DOHH2 (cell line): ENCODE results near the gene PITRM1.

Source experiments
- H3F3A ChIP-seq: fragments of 200-600 bp; sonication (generic), shearing (Covaris generic); 2 replicates; pipeline ENCODE4 v1.6.0; 2016; ENCODE audit warnings: antibody characterized with exemption, mild to moderate bottlenecking; ENCODE audit not compliant: control insufficient read depth, insufficient read depth
- H3K27ac ChIP-seq: fragments of 200-600 bp; sonication (generic); 2 replicates; pipeline ENCODE4 v1.5.1; 2014; ENCODE audit warnings: low read depth, mild to moderate bottlenecking, low read length, moderate library complexity
- H3K27me3 ChIP-seq: fragments of 200-600 bp; sonication (generic); 2 replicates; pipeline ENCODE4 v1.6.1; 2014; ENCODE audit warnings: mild to moderate bottlenecking, low read length, mixed read lengths; ENCODE audit not compliant: control insufficient read depth
- H3K36me3 ChIP-seq: fragments of 200-600 bp; sonication (generic); 2 replicates; pipeline ENCODE4 v1.6.1; 2014; ENCODE audit warnings: mild to moderate bottlenecking, low read length, moderate library complexity, mixed read lengths; ENCODE audit not compliant: control insufficient read depth
- H3K4me1 ChIP-seq: fragments of 200-600 bp; sonication (generic); 2 replicates; pipeline ENCODE4 v1.6.1; 2014; ENCODE audit warnings: mild to moderate bottlenecking, low read length, mixed read lengths; ENCODE audit not compliant: control insufficient read depth
- H3K4me2 ChIP-seq: fragments of 200-600 bp; sonication (generic); 2 replicates; pipeline ENCODE4 v1.6.0; 2014; ENCODE audit warnings: mild to moderate bottlenecking, low read length, moderate library complexity
- H3K4me3 ChIP-seq: fragments of 200-600 bp; sonication (generic); 2 replicates; pipeline ENCODE4 v1.5.1; 2014; ENCODE audit warnings: mild to moderate bottlenecking, low read length, mixed read lengths
- H3K79me2 ChIP-seq: fragments of 200-600 bp; sonication (generic); 2 replicates; pipeline ENCODE4 v1.6.1; 2014; ENCODE audit warnings: mild to moderate bottlenecking, low read length, mixed read lengths; ENCODE audit not compliant: control insufficient read depth
- H3K9me2 ChIP-seq: fragments of 200-600 bp; sonication (generic); replicated peaks from 2 replicates; pipeline ENCODE4 v1.6.1; 2014; ENCODE audit warnings: mild to moderate bottlenecking, low read length, mixed read lengths; ENCODE audit not compliant: control insufficient read depth
- H3K9me3 ChIP-seq: fragments of 200-600 bp; sonication (generic); 2 replicates; pipeline ENCODE4 v1.6.1; 2014; ENCODE audit warnings: antibody characterized with exemption, low read length, mixed read lengths; ENCODE audit not compliant: control insufficient read depth, insufficient read depth
- H4K20me1 ChIP-seq: fragments of 200-600 bp; sonication (generic); 2 replicates; pipeline ENCODE4 v1.6.0; 2014; ENCODE audit warnings: low read depth, mild to moderate bottlenecking, antibody characterized with exemption, low read length, moderate library complexity; ENCODE audit not compliant: control insufficient read depth, insufficient read depth
- CTCF ChIP-seq: fragments of 200-600 bp; sonication (generic); IDR thresholded peaks from one replicate; pipeline ENCODE4 v1.5.1; 2014; ENCODE audit warnings: antibody characterized with exemption, mild to moderate bottlenecking, low read depth, low read length; ENCODE audit not compliant: poor library complexity, severe bottlenecking
- EZH2phosphoT487 ChIP-seq: fragments of 200-600 bp; sonication (generic); IDR thresholded peaks from 2 replicates; pipeline ENCODE4 v1.6.1; 2017; ENCODE audit warnings: borderline replicate concordance, mild to moderate bottlenecking, antibody characterized with exemption, low read length, moderate library complexity, mixed read lengths

Gene PITRM1

DNA sequence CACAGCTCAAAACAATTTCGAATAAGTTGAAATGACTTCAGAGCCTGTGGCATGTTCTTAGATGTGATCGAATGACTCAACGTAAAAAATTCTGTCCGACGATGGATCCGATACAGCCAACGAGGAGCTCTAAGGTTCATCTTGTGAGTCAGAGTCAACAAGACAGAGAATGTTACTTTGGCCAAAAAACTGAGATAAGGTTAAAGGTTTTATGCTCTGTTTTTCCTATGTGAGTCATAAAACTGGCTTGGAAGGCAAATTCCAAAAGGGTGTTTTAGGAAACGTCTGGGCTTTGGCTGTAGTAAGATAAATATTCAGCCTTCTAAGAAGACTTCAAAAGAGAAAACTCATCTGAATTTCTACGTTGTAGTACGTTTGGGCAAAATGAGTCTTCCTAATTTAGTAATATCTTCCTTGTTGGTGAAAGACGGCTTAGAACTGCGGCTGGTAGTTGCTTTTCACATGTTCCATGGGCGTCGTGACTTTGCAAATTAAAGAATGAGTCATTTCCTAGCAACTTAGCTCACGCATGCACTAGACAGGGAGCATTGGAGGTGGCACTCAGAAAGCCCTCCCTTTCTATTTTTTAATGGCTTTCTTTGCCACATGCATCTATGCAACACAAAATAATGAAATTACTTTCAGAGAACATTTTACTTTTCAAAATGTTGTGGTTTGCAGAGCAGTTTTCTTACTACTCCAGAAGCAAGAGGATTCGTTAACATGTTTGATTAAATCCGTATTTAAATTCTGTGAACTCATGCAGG, 77.0 kb downstream of the PITRM1 start:
- Histone ChIP-seq H3K9me3 (no peaks in the 10 kb centered on the region), H3K27ac (no peak overlapping the region), H3K4me3 (no peak overlapping the region), H4K20me1 (peaks cover 44% of the 10 kb centered on the region), H3K4me1 (peaks cover 2% of the 10 kb centered on the region; the same call in 1 of the 2 replicates), H3F3A (no peaks in the 10 kb centered on the region; the same call in 1 of the 2 replicates), H3K4me2 (no peak overlapping the region), H3K27me3 (no peaks in the 10 kb centered on the region), H3K79me2 (peaks cover 98% of the 10 kb centered on the region), H3K36me3 (peaks cover 88% of the 10 kb centered on the region), H3K9me2 (no peaks in the 10 kb centered on the region)
- no peak for TF ChIP-seq CTCF
- no peak for TF ChIP-seq EZH2phosphoT487

DNA sequence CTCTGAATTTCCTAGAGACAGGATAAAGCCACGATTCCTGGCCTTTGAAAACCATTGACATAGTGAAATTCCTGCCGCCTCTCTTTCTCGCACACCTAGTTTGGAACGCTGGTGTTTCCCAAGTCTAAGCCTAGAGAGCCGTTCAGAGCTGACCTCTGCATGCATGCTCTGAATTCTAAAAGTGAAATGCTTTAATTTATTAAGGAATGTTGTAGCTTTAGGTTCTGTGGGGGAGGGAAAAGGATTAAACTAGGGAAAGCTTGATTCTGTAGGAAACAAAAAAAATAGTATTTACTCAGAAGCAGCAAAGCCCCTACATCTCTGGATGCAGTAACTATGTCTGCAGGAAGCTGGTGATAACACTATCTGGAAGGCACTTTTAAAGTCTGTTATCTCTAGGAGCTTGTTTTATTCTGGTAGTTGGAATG, 78.0 kb downstream of the PITRM1 start:
- H3K36me3 ChIP-seq: peaks cover 88% of the 10 kb centered on the region
- no peak overlapping the region for H3K4me3 ChIP-seq
- no peaks in the 10 kb centered on the region for H3K9me3 ChIP-seq
- no peaks in the 10 kb centered on the region for H3K9me2 ChIP-seq
- no peak overlapping the region for H3K27ac ChIP-seq
- peaks cover 2% of the 10 kb centered on the region; the same call in 1 of the 2 replicates for H3K4me1 ChIP-seq
- peaks cover 48% of the 10 kb centered on the region for H4K20me1 ChIP-seq
- no peak overlapping the region for H3K4me2 ChIP-seq
- no peaks in the 10 kb centered on the region; the same call in 1 of the 2 replicates for H3F3A ChIP-seq
- peaks cover 98% of the 10 kb centered on the region for H3K79me2 ChIP-seq
- H3K27me3 ChIP-seq: no peaks in the 10 kb centered on the region
- no peak for TF ChIP-seq CTCF
- TF ChIP-seq EZH2phosphoT487: no peak

GRCh38 chr10:3093996-3094395, 78.6 kb downstream of the PITRM1 start:
- Histone ChIP-seq H3K79me2 (peaks cover 97% of the 10 kb centered on the region), H3K36me3 (peaks cover 86% of the 10 kb centered on the region), H3F3A (no peaks in the 10 kb centered on the region; the same call in 1 of the 2 replicates)

More at GRCh38 chr10:3093996-3094395, 78.6 kb downstream of the PITRM1 start:
- TF ChIP-seq EZH2phosphoT487 (no peak), CTCF (no peak)
- Histone ChIP-seq H3K27me3 (no peaks in the 10 kb centered on the region), H3K9me3 (no peaks in the 10 kb centered on the region), H3K4me2 (no peak overlapping the region), H4K20me1 (peaks cover 48% of the 10 kb centered on the region), H3K4me1 (peaks cover 2% of the 10 kb centered on the region; the same call in 1 of the 2 replicates), H3K9me2 (no peaks in the 10 kb centered on the region), H3K27ac (no peak overlapping the region), H3K4me3 (no peak overlapping the region)
